ENCODE data around the gene ATP11A. TPM values are rescaled to one million over a fixed set of nuclear protein-coding genes. Genes with fewer than 3 reads are reported as not detected.

The ATP11A gene
- total RNA-seq, 1 experiment from 2014 or later = 3.2 TPM

DNA sequence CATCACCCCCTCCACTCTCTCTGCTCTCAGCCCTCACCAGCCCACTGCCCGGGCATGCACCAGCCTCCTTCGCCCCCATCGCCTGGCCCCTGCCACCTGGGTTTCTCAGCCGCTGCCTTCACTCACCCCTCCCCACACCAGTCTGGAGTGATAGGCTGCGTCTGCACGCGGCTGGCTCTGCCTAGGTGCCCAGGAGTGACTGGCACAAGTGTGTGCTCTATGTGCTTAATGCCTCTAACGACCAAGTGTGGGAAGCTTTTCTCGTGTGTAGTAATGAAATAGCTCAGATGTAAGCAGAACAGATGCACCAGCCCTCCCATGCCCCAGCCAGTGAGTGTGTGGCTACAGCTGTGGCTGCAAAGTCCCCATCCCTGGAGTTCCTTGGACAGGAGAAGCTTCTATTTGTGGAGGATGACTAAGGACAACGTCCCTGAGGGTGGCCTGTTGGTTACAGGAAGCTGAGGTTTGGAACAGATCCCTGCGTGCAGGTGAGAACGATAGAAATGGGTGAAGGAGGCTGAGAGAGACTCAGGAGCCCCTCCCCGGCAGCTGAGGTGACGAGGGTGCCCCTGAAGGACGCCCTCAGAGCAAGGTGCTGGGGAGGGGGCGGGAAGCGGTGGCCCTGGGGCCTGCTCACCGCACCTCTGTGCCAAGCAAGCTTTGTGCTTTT is 35.6 kb downstream of the ATP11A start:
- DNase-seq (ENCODE audit: low spot score) = peak; percentile 84

DNA sequence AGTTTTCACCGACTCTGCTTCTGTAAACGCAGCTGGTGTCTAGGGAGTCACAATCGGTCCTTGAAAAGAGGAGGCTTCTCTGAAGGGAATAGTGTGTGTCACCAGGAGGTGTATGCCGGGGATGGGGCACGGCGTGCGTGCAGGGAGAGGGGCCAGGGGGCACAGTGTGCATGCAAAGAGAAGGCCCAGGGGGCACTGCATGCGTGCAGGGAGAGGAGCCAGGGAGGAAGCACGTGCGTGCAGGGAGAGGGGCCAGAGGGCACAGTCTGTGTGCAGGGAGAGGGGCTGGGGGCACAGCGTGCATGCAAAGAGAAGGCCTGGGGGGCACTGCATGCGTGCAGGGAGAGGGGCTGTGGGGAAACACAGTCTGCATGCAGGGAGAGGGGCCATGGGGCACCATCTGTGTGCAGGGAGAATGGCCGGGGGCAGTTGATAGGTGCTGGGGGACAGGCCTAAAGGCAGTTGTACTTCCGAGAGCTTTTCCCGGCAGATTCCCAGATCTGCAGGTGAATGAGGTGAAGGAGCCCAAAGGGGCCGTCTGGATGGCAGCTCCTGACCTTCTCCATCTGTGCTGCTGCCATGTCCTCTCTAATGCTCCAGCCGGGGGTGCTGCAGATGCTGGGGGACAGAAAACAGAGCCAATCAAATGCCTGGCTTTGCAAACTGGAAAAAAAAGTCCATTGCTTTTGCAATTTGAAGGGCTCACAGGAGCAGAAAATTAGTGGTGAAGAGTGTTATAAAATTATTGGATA is 36.4 kb downstream of the ATP11A start:
- DNase-seq (ENCODE audit: low spot score) = no peak

- no peak for DNase-seq (ENCODE audit: low spot score)
These were observed 37.7 kb downstream of the ATP11A start for GRCh38 chr13:112727581-112727980.

- no peak for DNase-seq (ENCODE audit: low spot score)
These were observed 38.7 kb downstream of the ATP11A start for GRCh38 chr13:112728375-112729126.

DNA sequence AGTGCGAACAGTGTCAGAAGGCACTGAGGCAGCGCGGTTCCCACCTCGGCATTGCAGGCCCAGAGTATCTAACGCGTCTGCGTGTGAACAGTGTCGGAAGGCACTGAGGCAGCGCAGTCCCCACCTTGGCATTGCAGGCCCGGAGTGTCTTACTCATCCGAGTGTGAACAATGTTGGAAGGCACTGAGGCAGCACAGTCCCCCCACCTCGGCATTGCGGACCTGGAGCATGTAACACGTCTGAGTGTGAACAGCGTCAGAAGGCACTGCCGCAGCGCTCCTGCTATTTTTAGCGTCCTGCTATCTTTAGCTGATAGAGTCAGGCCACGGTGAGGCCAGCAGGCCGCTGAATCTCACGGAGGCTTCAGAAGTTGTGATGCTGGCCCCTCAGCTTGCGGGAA is 39.6 kb downstream of the ATP11A start:
- no peak for DNase-seq (ENCODE audit: low spot score)

DNA sequence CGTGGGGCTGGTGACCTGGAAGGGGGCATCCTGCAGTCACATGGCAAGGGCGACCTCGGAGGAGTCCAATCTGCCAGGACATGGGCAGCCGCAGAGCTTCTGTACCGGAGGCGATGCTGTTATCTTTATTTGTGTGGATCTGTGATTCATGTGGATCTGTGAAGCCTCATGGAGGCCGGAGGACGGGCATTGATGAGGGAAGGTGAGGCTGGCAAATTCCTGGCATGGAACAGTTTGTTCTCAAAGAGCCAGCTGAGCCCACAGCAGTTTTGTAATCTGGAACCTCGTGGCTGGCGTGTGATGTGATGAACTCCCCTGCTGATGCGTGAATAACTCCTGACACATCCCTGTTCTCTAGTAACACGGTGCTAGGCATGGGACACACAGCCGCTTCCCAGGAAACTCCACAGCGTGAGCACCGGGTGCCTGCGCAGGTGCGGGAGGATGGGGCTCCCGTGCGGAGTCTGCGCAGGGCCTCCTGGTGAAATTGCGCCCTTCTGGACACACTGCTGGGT is 40.4 kb downstream of the ATP11A start:
- DNase-seq (ENCODE audit: low spot score) = no peak

- no peak for DNase-seq (ENCODE audit: low spot score)
These were observed 42.1 kb downstream of the ATP11A start for GRCh38 chr13:112731667-112732616.

- no peak for DNase-seq (ENCODE audit: low spot score)
These were observed 42.8 kb downstream of the ATP11A start for GRCh38 chr13:112732679-112733078.

DNA sequence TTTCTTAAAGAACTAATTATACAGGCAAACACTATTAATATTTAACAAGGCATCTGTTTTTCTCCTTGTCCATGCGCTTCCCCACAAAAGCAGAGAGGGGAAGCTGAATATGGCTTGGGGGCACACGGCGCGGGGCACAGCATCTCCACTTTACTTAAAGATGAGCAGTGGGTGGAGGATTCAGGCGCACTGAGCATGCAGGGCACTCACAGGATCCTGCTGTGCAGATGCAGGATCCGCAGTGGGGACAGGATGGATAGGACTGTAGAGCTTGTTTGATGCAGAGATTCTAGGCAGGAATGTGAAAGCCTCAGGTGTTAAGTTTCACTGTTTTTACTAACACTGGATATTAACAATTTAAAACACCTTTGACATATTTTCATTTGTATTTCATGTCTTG is 43.3 kb downstream of the ATP11A start:
- DNase-seq (ENCODE audit: low spot score) = no peak

DNA sequence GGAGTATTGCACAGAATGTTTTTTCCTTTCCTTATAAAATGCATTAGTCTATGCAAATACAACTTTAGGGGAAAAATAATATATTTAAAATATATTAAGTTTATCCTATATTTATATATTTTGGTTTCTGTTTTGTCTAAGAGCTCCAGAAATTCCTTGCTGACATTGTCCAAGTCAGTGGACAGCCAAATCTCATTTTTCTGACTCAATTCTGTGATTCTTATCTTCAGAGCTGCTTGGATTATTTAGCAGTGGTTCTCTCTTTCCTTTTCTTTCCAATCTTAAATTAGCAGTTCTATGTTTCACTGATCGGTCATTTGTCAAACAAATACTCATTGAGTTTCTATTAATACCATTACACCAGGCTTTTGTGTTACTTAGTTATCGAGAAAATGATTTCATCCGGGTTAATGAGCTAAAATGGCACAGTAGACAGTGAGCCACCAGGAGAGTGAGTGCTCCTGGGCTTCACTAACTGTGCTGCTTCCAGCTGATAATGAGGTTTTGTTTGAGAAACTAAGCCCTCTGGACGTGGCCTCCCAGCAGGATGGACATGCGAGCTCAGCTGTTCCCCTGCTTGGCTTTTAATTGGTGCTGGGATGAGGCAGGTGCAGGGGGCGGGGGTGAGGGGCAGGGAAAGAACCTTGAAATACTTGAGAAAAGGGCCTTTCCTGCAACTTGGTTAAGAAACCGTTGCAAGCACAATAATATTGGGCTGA is 44.0 kb downstream of the ATP11A start:
- no peak for DNase-seq (ENCODE audit: low spot score)

DNA sequence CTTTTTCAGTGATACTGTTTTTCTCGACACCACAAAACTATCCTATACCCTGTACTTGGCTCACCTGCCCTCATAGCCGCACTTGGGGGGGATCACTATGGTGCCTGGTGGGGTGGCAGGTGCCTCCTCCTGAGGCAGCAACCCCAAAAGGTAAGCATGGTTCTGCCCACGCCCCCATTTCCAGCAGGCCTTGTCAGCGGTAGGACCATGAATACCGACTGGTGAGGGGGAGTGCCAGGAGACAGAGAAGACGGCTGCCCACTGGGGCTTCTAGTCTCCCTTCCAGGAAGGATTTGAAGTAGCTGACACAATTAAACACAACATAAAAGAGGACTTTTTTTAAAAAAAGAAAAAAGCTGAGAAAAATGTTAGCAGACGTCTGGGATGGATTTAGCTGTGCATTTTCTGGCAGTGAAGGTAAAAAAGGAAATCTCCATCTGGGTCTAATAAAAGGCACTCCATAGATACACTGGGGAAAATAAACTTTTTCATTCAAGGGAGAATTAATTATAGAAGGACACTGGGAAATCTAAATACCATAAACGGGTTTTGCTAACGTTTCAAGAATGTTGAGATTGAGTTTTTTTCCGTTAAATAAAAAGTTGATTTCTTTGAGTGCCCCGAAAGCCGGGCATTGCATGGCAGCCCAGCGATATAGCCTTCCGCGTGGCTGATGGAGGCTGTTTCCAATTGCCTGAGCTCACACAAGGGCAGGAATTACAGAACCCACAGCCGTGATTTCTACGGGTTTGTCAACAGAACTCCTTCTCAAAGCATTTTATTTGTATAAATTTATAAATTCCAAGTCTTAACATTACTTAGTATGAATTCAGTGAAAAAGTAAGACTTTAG is 45.1 kb downstream of the ATP11A start:
- no peak for DNase-seq (ENCODE audit: low spot score)

DNA sequence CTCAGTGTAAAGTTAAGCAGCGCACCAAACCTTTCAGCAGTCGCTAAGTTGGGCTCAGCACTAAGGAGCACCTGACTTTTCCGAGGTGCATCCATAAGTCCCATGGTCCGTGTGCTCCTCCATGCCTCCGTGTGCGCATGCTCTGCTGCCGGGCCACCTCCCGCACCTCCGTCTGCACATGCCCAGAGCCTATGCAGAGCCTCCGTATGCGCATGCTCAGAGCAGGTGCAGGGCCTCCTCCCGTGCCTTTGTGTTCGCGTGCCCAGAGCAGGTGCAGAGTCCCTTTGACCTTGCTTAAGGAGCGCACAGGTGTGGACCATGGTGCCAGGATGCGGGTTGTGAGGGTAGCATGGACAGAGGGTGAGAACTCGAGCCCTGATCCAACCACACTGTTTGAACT is 46.0 kb downstream of the ATP11A start:
- no peak for DNase-seq (ENCODE audit: low spot score)

DNA sequence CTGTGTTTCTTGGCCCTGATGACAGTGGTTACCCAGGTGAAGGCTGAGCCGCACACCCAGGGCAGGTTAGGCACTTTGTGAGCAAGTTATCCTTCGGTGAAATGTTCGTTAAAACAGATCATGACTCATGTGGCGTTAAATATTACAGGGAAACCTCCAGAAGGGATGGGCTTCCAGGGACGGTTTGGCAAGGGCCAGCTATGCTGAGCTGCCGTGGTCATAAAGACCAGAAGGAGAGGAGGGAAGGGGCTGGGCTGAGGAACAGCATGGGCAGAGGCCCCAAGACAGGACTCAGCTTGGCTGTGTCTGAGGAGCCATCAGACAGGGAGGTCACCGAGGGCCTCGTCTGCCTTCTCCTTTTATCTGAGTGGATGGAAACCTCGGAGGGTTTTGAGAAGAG is 47.5 kb downstream of the ATP11A start:
- DNase-seq (ENCODE audit: low spot score) = no peak

- no peak for DNase-seq (ENCODE audit: low spot score)
These were observed 48.8 kb downstream of the ATP11A start for GRCh38 chr13:112738606-112739005.

- DNase-seq (ENCODE audit: low spot score) = peak; percentile 87
These were observed 50.8 kb downstream of the ATP11A start for GRCh38 chr13:112740502-112741131.

DNA sequence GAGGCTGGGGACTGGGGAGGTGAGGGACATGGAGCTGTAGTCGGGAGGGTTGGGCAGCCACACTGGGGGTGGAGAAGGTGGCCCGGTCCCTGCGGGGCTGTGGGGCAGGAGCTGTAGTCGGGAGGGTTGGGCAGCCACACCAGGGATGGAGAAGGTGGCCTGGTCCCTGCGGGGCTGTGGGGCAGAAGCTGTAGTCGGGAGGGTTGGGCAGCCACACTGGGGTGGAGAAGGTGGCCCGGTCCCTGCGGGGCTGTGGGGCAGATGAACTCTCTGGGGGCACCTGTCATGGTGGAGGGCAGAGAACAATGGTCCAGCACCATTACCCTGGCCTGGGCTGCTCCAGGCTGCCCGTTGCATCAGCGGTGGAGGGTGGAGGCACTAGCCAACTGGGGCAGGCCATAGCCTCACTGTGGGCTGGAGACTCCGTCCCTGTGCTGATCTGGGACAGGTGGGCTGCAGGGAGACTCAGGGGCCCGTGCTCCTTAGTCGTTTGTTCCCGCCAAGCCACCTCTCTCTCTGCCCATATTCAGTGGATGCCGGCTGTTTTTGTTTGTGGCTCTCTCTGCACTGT is 51.4 kb downstream of the ATP11A start:
- DNase-seq (ENCODE audit: low spot score) = no peak

- no peak for DNase-seq (ENCODE audit: low spot score)
These were observed 52.2 kb downstream of the ATP11A start for GRCh38 chr13:112741835-112742570.

GRCh38 chr13:112742583-112742982 is 52.7 kb downstream of the ATP11A start:
- no peak for DNase-seq (ENCODE audit: low spot score)

All from H4 (cell line).